ENCODE data around the gene MEOX1. TPM values are rescaled to one million over a fixed set of nuclear protein-coding genes. Genes with fewer than 3 reads are reported as not detected.

MEOX1 gene
- total RNA-seq, 1 experiment from 2014 or later = 0.72 TPM

- Histone ChIP-seq H3F3A (ENCODE audit: insufficient read depth, low read depth) (no peaks in the 10 kb centered on the region), H3K9me2 (ENCODE audit: insufficient read depth) (no peaks in the 10 kb centered on the region), H3K79me2 (ENCODE audit: low read depth) (no peaks in the 10 kb centered on the region), H3K9me3 (ENCODE audit: insufficient read depth, low read depth) (no peaks in the 10 kb centered on the region), H2AFZ (no peak overlapping the region), H3K4me1 (replicated peaks; ENCODE audit: insufficient read depth) (no peaks in the 10 kb centered on the region), H3K27me3 (ENCODE audit: insufficient read depth, low read depth) (peaks cover 9% of the 10 kb centered on the region; the same call in 1 of the 2 replicates), H4K20me1 (ENCODE audit: insufficient read depth) (no peaks in the 10 kb centered on the region), H3K36me3 (ENCODE audit: low read depth) (no peaks in the 10 kb centered on the region), H3K27ac (no peak overlapping the region), H3K4me2 (no peak overlapping the region), H3K4me3 (no peak overlapping the region)
- BruUV-seq (replicated peaks) = no TSS peak
- CTCF ChIA-PET = no interaction called here
- TF ChIP-seq CTCF (conservative IDR thresholded peaks at IDR 0.05) = no peak
- TF ChIP-seq EZH2 (IDR thresholded peaks at IDR 0.05; ENCODE audit: low read depth) = no peak
- intact Hi-C loops (cut with micrococcal nuclease; ENCODE audit: unreplicated experiment) = no loop called here
- DNase-seq = no peak
- POLR2A ChIA-PET (ENCODE audit: unreplicated experiment) = no interaction called here
These were observed 29.5 kb downstream of the MEOX1 start for GRCh38 chr17:43632221-43632620.

DNA sequence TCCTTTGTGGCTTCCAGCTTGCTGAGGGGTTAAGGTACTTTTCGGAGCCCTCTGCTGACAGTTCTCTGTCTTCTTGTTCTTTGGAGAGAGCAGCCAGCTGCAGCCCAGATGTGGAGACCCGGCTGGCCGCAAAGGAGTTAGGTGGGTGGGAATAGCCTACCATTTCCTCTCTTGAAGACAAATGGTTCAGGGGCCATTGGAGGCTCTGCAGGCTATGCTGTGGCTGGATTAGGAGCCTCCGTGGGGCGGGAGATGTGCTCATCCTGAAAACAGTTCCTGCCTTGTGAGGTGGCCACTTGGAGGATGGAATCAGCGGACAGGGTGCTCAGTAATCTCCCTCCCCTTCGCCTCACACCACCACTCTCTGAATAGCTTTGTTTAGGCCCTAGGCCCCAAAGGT lies 30.3 kb downstream of the MEOX1 start:
- Histone ChIP-seq H3K79me2 (ENCODE audit: low read depth) (no peaks in the 10 kb centered on the region), H3K27me3 (ENCODE audit: insufficient read depth, low read depth) (peaks cover 8% of the 10 kb centered on the region; the same call in 1 of the 2 replicates), H3K9me3 (ENCODE audit: insufficient read depth, low read depth) (no peaks in the 10 kb centered on the region), H3K4me1 (replicated peaks; ENCODE audit: insufficient read depth) (no peaks in the 10 kb centered on the region), H2AFZ (no peak overlapping the region), H4K20me1 (ENCODE audit: insufficient read depth) (no peaks in the 10 kb centered on the region), H3F3A (ENCODE audit: insufficient read depth, low read depth) (no peaks in the 10 kb centered on the region), H3K4me3 (no peak overlapping the region), H3K4me2 (no peak overlapping the region), H3K27ac (no peak overlapping the region), H3K36me3 (ENCODE audit: low read depth) (no peaks in the 10 kb centered on the region), H3K9me2 (ENCODE audit: insufficient read depth) (no peaks in the 10 kb centered on the region)
- POLR2A ChIA-PET (ENCODE audit: unreplicated experiment) = no interaction called here
- CTCF ChIA-PET = no interaction called here
- no peak for DNase-seq
- intact Hi-C loops (cut with micrococcal nuclease; ENCODE audit: unreplicated experiment) = no loop called here
- no TSS peak for BruUV-seq (replicated peaks)
- TF ChIP-seq CTCF (conservative IDR thresholded peaks at IDR 0.05) = no peak
- TF ChIP-seq EZH2 (IDR thresholded peaks at IDR 0.05; ENCODE audit: low read depth) = no peak

DNA sequence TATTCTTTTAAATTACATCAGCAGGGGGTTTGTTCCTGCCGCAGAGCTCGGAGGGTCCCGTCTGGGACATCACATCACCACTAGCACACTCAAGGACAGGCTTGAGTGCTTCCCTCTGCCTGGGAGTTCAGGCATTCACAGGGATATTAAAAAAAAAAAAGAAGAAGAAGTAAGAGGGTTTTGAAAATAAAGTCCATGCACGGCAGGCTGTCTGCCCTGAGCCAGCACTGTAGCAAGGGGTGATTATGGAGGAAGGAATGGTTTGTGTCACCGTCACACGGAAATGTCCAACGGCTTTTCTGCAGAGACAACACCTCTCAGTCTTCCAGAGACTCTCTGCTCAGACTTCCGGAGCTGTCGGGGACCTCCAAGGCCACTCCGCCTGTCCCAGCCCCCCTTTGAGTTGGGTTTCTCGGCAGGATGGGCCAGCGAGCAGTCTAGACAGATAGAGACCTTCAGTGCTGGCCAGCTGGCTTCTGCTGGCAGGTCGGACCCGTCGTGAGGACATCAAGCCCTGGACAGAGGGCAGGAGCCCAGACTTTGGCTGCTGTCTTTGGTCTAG lies 33.6 kb downstream of the MEOX1 start:
- intact Hi-C loops (cut with micrococcal nuclease; ENCODE audit: unreplicated experiment) = no loop called here
- Histone ChIP-seq H3K79me2 (ENCODE audit: low read depth) (no peaks in the 10 kb centered on the region), H4K20me1 (ENCODE audit: insufficient read depth) (no peaks in the 10 kb centered on the region), H3K36me3 (ENCODE audit: low read depth) (no peaks in the 10 kb centered on the region), H3K4me1 (replicated peaks; ENCODE audit: insufficient read depth) (no peaks in the 10 kb centered on the region), H3F3A (ENCODE audit: insufficient read depth, low read depth) (no peaks in the 10 kb centered on the region), H3K4me2 (no peak overlapping the region), H3K9me2 (ENCODE audit: insufficient read depth) (no peaks in the 10 kb centered on the region), H3K4me3 (no peak overlapping the region), H3K27me3 (ENCODE audit: insufficient read depth, low read depth) (no peaks in the 10 kb centered on the region), H3K9me3 (ENCODE audit: insufficient read depth, low read depth) (no peaks in the 10 kb centered on the region), H3K27ac (no peak overlapping the region), H2AFZ (no peak overlapping the region)
- TF ChIP-seq EZH2 (IDR thresholded peaks at IDR 0.05; ENCODE audit: low read depth) (no peak), CTCF (conservative IDR thresholded peaks at IDR 0.05) (no peak)
- no TSS peak for BruUV-seq (replicated peaks)
- DNase-seq = no peak
- CTCF ChIA-PET = no interaction called here
- POLR2A ChIA-PET (ENCODE audit: unreplicated experiment) = no interaction called here
